Stimulated activated CD8-positive, alpha-beta memory T cell treated with anti-CD3 and anti-CD28 coated beads, Interleukin-7, amount 100 ng/mL, for 1 hour (primary cell): Measurements from ENCODE around the gene NAGS.
"Not testable (repeated sequence)": the region's sequence is repeated elsewhere in the genome, so short reads cannot be mapped to it uniquely, and the experiment has no call there.

Source experiments
- DNase-seq, 2 donors: peaks; one replicate each; pipeline ENCODE4 v3.0.0-alpha.2; 2020; ENCODE audit warnings: low read depth in 2 of 2

Gene NAGS

GRCh38 chr17:44004077-44004760, at the start of gene NAGS:
NAGS (plus strand) TSS chr17:44004622; CDS start chr17:44004664, 42 bp downstream.
- no peak for DNase-seq

DNA sequence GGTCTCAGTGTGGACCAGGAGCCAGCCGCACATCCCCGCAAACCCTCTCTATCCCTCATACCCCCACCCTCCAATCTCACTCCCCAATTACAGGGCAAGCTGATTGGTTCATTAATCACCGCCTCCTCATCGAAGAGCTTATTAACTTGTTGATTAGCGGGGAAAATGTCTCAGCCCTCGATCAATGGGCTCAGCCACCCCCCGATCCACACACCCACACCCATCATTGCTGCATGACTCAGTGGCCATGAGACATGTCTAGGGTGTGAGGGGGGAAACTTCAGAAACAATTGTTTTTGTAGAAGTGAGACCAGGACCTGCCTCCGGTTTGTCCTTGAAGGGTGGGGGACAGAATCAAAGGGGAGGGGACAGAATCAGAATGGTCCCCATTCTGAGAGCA, 48.2 kb upstream of the NAGS start:
- DNase-seq, result no peak

GRCh38 chr17:43958748-43959352, 45.6 kb upstream of the NAGS start:
- no peak for DNase-seq

DNA sequence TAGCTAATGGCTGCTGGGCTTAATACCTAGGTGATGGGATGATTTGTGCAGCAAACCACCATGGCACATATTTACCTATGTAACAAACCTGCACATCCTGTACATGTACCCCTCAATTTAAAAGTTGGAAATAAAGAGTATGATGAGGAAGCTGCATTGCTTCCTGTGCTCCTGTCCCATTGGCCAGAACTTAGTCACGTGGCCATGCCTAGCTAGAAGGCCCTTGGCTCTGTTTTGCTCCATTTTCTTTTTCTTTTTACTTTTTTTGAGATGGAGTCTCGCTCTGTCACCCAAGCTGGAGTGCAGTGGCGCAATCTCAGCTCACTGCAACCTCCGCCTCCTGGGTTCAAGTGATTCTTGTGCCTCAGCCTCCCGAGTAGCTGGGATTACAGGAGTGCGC, 43.1 kb upstream of the NAGS start:
- DNase-seq, result not testable (repeated sequence)

GRCh38 chr17:43961954-43962353, 42.5 kb upstream of the NAGS start:
- DNase-seq, result no peak

GRCh38 chr17:43962479-43962878, 41.9 kb upstream of the NAGS start:
- DNase-seq, result no peak

GRCh38 chr17:43966276-43966675, 38.1 kb upstream of the NAGS start:
- DNase-seq, result no peak

- DNase-seq, result no peak
Observed at GRCh38 chr17:43967251-43967875, 37.1 kb upstream of the NAGS start.

- DNase-seq, result no peak
Observed at GRCh38 chr17:43970366-43970765, 34.1 kb upstream of the NAGS start.

GRCh38 chr17:43971436-43971835, 33.0 kb upstream of the NAGS start:
- not testable (repeated sequence) for DNase-seq

- not testable (repeated sequence) for DNase-seq
Observed at GRCh38 chr17:43972444-43973212, 31.8 kb upstream of the NAGS start.

GRCh38 chr17:43974382-43975266, 29.8 kb upstream of the NAGS start:
- DNase-seq, result no peak

DNA sequence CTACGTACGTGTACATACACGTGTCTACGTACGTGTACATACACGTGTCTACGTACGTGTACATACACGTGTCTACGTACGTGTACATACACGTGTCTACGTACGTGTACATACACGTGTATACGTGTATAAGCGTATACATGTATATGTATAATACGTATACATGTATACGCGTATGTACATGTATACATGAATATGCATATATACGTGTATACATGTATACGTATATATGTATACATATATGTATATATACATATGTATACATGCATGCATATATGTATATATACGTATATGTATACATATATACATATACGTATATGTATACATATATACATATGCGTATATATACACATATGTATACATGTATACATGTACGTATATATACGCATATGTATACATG, 28.5 kb upstream of the NAGS start:
- DNase-seq, result no peak

- DNase-seq, result no peak
Observed at GRCh38 chr17:43976963-43977837, 27.2 kb upstream of the NAGS start.

- DNase-seq, result no peak
Observed at GRCh38 chr17:43978078-43978477, 26.3 kb upstream of the NAGS start.

DNA sequence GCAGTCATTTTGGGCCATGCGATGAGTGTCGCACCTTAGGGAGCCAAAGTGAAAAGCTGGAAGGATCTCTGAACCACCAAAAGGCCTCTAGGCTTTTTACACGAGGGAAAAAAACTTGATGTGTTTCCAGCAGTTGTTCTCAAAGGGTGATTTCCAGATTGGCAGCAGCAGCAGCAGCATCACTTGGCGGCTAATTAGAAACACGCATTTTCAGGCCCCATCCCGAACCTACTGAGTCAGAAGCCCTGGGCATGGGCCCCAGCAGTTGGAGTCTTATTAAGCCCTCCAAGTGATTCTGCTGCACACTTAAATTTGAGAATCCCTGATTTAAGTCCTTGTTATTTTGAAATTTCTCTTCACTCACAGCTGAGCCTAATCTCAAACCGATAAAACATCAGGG, 25.4 kb upstream of the NAGS start:
- no peak for DNase-seq

DNA sequence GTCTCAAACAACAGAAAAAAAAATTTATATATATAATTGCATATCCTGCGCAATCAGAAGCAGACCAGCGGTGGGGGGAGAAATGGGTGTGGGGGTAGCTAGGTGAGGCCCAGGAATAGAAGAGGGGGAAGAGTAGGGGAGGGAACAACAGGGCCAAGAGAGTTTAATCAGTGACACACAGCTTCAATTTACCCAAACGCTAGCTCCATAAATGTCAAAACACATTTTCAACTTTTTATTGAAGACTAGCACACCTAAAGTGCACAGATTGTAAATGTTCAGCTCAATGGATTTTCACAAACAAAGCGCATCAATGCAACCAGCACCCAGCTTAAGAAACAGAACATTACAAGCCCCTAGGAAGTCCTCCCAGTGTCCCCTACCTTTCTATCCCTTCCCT, 24.8 kb upstream of the NAGS start:
- DNase-seq, result no peak

GRCh38 chr17:43982171-43982570, 22.3 kb upstream of the NAGS start:
- no peak for DNase-seq

DNA sequence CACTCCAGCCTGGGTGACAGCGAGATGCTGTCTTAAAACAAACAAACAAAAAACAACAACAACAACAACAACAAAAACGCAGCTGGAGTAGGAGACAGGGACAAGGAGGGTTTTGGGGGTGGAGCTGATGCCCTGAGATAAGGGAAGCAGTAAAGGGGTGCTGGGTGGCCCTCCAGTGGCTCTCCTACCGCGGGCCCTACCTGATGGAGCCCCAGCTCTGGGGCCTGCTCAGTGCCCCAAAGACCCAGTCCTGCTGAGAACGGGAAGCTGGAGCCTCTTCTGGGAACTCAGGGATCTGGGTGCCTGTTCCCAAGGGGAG, 21.3 kb upstream of the NAGS start:
- DNase-seq, result no peak

DNA sequence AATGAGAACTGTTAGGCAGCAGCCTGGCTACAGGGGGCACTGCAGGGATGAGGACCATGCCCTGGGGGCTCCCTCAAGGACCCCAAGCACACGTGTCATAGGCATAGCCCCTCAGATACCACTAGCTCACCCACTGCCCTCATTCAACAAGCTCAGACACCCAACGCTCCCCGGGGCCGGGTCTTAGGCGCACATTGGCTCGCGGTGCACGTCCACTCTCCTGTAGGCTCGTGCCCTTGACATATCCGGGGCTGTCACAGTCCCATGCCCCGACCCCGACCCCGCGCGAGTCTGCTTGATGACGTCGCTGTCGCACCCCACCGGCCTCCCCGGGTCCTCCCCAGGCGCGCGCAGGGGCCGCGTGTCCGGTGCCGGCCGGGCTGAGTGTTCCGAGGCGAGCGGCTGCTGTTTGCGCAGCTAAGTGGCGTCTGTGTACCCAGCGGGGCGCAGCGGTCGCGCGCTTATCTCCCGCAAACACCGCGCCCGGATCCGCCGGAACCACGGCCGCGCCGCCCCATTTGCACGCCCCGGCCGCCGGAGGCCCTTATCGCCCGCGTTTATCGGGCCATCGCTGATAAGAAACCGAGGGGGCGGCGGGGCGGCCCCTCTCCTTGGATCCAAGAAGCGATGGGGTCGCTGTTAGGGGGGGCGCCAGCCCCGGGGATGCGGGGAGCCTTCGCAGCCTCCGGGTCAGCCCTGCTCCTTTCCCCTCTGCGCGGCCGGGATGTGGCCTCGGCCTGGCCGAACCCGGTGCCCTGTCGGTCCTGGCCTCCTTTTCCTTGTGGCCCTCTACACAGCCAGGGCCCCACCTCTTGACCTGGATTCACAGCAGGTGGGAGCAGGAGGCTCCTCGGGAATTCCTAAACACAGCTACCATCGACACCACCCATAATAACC, 20.7 kb upstream of the NAGS start:
- no peak for DNase-seq
